Measurements from ENCODE around the gene GRIK4. TPM values are rescaled to one million over a fixed set of nuclear protein-coding genes. Genes with fewer than 3 reads are reported as not detected.
A peak's percentile ranks its signal among the peaks of the same experiment; 100 is the strongest.
"Not testable (repeated sequence)": the region's sequence is repeated elsewhere in the genome, so short reads cannot be mapped to it uniquely, and the experiment has no call there.

Gene GRIK4
- total and polyA plus RNA-seq, 4 donors: 0.05 to 0.25 (median 0.06) TPM; not detected in 1

DNA sequence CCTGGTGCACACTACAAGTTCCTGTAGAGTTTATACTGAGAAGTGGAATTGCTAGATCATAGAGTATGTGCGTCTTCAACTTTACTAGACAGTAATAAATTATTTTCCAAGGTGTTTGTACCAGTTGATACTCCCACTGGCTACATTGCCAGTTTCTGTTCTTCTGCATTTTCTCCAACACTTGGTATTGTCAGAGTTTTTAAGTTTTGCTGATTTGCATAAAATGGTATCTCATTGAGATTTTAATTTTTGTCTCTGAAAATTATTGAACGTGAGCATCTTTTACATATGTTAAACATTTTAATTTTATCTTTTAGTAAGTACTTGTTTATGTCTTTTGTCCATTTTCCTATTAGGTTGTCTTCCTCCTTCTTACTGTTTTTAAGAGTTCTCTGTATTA is 519.6 kb downstream of the GRIK4 start (continued):
- no peak for TF ChIP-seq HNF4A (conservative IDR thresholded peaks at IDR 0.05)
- TF ChIP-seq, protein P1, sequence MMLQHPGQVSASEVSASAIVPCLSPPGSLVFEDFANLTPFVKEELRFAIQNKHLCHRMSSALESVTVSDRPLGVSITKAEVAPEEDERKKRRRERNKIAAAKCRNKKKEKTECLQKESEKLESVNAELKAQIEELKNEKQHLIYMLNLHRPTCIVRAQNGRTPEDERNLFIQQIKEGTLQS (IDR thresholded peaks at IDR 0.05): no peak
- TF ChIP-seq SP1 (IDR thresholded peaks at IDR 0.05): no peak
- TF ChIP-seq NR2F2 (IDR thresholded peaks at IDR 0.05): no peak

DNA sequence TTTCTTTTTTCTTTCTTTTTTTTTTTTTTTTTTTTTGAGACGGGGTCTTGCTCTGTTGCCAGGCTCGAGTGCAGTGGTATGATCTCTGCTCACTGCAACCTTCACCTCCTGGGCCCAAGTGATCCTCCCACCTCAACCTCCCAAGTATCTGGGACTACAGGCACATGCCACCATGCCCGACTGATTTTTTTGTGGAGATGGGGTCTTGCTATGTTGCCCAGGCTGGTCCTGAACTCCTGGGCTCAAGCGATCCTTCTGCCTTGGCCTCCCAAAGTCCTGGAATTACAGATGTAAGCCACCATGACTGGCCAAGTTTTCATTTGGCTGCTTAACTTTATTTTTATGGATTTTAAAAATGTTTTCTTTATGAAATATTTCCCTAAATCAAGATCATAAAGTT is 520.1 kb downstream of the GRIK4 start:
- not testable (repeated sequence) for H3K4me3 ChIP-seq (ENCODE audit: low read depth in 1 of 3, low read length in 3 of 3); H3K27me3 ChIP-seq (ENCODE audit: control insufficient read depth in 4 of 4, insufficient read depth in 4 of 4, low read length in 3 of 4); H3K9ac ChIP-seq (ENCODE audit: low read depth in 1 of 2, low read length in 2 of 2); H3K9me3 ChIP-seq (ENCODE audit: control insufficient read depth in 4 of 4, low read length in 3 of 4); DNase-seq (ENCODE audit: low spot score); H3K36me3 ChIP-seq (ENCODE audit: control insufficient read depth in 4 of 4, insufficient read depth in 3 of 4, low read depth in 1 of 4, low read length in 3 of 4); H3K27ac ChIP-seq (ENCODE audit: low read depth in 1 of 2, low read length in 2 of 2)
- peaks cover 6 to 47% (median 37%) of the 10 kb centered on the region in 4 donors for H3K4me1 ChIP-seq (ENCODE audit: control insufficient read depth in 4 of 4, insufficient read depth in 4 of 4, low read length in 3 of 4)
- 96% methylated on average over 4 of the region's 4 CpGs for WGBS

DNA sequence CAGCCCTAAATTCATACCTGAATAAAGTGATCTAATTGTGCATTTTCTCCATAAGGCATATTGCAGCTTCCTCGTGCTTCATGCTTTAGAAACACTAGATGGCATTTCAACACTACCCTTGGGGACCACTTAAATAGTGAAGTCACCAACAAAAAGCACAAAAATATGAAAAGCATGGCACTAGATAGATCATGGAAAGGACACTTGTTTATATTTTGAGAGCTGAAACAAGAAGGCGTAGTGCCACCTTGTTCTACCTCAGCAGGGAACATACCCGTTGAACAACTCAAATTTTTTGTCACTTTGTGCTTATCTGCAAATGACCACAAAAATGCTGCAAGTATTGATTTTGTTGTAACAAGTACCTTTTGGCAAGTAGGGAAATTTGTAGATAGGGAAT is 521.0 kb downstream of the GRIK4 start:
- Histone ChIP-seq H3K4me1 (ENCODE audit: control insufficient read depth in 4 of 4, insufficient read depth in 4 of 4, low read length in 3 of 4) (peaks cover 6 to 47% (median 37%) of the 10 kb centered on the region in 4 donors), H3K9me3 (ENCODE audit: control insufficient read depth in 4 of 4, low read length in 3 of 4) (no peaks in the 10 kb centered on the region), H3K9ac (ENCODE audit: low read depth in 1 of 2, low read length in 2 of 2) (no peak overlapping the region), H3K36me3 (ENCODE audit: control insufficient read depth in 4 of 4, insufficient read depth in 3 of 4, low read depth in 1 of 4, low read length in 3 of 4) (no peaks in the 10 kb centered on the region), H3K27ac (ENCODE audit: low read depth in 1 of 2, low read length in 2 of 2) (no peak overlapping the region), H3K27me3 (ENCODE audit: control insufficient read depth in 4 of 4, insufficient read depth in 4 of 4, low read length in 3 of 4) (no peaks in the 10 kb centered on the region), H3K4me3 (ENCODE audit: low read depth in 1 of 3, low read length in 3 of 3) (no peak overlapping the region)
- no peak for DNase-seq (ENCODE audit: low spot score)
- 46% methylated on average over 3 of the region's 3 CpGs for WGBS
- no peak for TF ChIP-seq FOXA2 (IDR thresholded peaks at IDR 0.05)
- no peak for TF ChIP-seq HNF4G (IDR thresholded peaks at IDR 0.05)
- peak; percentile 46 for TF ChIP-seq SP1 (IDR thresholded peaks at IDR 0.05)
- TF ChIP-seq RAD21 (IDR thresholded peaks at IDR 0.05): peak; percentile 73 to 76
- TF ChIP-seq, protein P2, sequence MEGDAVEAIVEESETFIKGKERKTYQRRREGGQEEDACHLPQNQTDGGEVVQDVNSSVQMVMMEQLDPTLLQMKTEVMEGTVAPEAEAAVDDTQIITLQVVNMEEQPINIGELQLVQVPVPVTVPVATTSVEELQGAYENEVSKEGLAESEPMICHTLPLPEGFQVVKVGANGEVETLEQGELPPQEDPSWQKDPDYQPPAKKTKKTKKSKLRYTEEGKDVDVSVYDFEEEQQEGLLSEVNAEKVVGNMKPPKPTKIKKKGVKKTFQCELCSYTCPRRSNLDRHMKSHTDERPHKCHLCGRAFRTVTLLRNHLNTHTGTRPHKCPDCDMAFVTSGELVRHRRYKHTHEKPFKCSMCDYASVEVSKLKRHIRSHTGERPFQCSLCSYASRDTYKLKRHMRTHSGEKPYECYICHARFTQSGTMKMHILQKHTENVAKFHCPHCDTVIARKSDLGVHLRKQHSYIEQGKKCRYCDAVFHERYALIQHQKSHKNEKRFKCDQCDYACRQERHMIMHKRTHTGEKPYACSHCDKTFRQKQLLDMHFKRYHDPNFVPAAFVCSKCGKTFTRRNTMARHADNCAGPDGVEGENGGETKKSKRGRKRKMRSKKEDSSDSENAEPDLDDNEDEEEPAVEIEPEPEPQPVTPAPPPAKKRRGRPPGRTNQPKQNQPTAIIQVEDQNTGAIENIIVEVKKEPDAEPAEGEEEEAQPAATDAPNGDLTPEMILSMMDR (IDR thresholded peaks at IDR 0.05; ENCODE audit: low read depth, low read length, missing input control): peak; percentile 16
- TF ChIP-seq HNF4A (conservative IDR thresholded peaks at IDR 0.05): peak; percentile 22 to 48
- TF ChIP-seq, protein P3, sequence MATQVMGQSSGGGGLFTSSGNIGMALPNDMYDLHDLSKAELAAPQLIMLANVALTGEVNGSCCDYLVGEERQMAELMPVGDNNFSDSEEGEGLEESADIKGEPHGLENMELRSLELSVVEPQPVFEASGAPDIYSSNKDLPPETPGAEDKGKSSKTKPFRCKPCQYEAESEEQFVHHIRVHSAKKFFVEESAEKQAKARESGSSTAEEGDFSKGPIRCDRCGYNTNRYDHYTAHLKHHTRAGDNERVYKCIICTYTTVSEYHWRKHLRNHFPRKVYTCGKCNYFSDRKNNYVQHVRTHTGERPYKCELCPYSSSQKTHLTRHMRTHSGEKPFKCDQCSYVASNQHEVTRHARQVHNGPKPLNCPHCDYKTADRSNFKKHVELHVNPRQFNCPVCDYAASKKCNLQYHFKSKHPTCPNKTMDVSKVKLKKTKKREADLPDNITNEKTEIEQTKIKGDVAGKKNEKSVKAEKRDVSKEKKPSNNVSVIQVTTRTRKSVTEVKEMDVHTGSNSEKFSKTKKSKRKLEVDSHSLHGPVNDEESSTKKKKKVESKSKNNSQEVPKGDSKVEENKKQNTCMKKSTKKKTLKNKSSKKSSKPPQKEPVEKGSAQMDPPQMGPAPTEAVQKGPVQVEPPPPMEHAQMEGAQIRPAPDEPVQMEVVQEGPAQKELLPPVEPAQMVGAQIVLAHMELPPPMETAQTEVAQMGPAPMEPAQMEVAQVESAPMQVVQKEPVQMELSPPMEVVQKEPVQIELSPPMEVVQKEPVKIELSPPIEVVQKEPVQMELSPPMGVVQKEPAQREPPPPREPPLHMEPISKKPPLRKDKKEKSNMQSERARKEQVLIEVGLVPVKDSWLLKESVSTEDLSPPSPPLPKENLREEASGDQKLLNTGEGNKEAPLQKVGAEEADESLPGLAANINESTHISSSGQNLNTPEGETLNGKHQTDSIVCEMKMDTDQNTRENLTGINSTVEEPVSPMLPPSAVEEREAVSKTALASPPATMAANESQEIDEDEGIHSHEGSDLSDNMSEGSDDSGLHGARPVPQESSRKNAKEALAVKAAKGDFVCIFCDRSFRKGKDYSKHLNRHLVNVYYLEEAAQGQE (IDR thresholded peaks at IDR 0.05): peak; percentile 26
- TF ChIP-seq RXRA (IDR thresholded peaks at IDR 0.05): peak; percentile 33 to 43
- peak; percentile 29 for TF ChIP-seq YY1 (IDR thresholded peaks at IDR 0.05)
- no peak for TF ChIP-seq GABPA (IDR thresholded peaks at IDR 0.05 in 1 of 2, conservative IDR thresholded peaks at IDR 0.05 in 1 of 2)
- TF ChIP-seq EGR1 (IDR thresholded peaks at IDR 0.05; ENCODE audit: low read depth in 2 of 2): no peak
- TF ChIP-seq, protein P1 (IDR thresholded peaks at IDR 0.05): no peak

All from liver (tissue), 9 donors.